Testis (tissue), 3 donors: Measurements from ENCODE around the gene GALNT4. TPM values are rescaled to one million over a fixed set of nuclear protein-coding genes. Genes with fewer than 3 reads are reported as not detected.

Source experiments
- DNase-seq: peaks from one replicate; pipeline ENCODE4 v3.0.0-alpha.2; 2019
- H3K27ac ChIP-seq, 2 donors: fragments of 200-600 bp; sonication (generic); one replicate each; pipeline ENCODE4 v1.5.1; 2019
- H3K27me3 ChIP-seq: fragments of 200-600 bp; sonication (generic); one replicate; pipeline ENCODE4 v1.5.1; 2019
- H3K36me3 ChIP-seq: fragments of 200-600 bp; sonication (generic); one replicate; pipeline ENCODE4 v1.5.1; 2017; ENCODE audit warnings: low read depth; ENCODE audit errors: missing control alignments
- H3K4me1 ChIP-seq: fragments of 200-600 bp; sonication (generic); one replicate; pipeline ENCODE4 v1.5.1; 2019
- H3K4me3 ChIP-seq, 2 donors: fragments of 200-600 bp; sonication (generic); one replicate each; pipeline ENCODE4 v1.5.1; 2017 to 2019
- H3K9me3 ChIP-seq: fragments of 200-600 bp; sonication (generic); one replicate; pipeline ENCODE4 v1.5.1; 2017
- POLR2A ChIP-seq: fragments of 450-650 bp; IDR thresholded peaks from one replicate; pipeline ENCODE4 v1.6.1; 2017; ENCODE audit warnings: antibody characterized with exemption, mild to moderate bottlenecking, moderate library complexity
- WGBS, 2 donors: methylation state at CpG; one replicate each; pipeline ENCODE4 v1.1.5; 2018; 5-methylcytosine and 5-hydroxymethylcytosine counted together
- intact Hi-C: fragments of 100-400 bp; cut with DNase I; formaldehyde crosslinking; loops from one replicate; pipeline ENCODE4 v1.15.1; 2023; ENCODE audit warnings: low total_unique reads
- polyA plus RNA-seq: library from polyadenylated mRNA; stranded (reverse); fragments of 350-450 nt; fragmentation: Illumina TruSeq; extraction: RNeasy Lipid Tissue Mini Kit (QIAGEN cat#74804); gene quantifications from one replicate; pipeline ENCODE4 v1.2.3, GENCODE V29; 2014; ENCODE audit warnings: low read depth, low replicate concordance; ENCODE audit not compliant: insufficient read depth
- total RNA-seq, 2 donors: library from RNA; depleted of rRNA; stranded (reverse); fragments of >200 nt; gene quantifications; one replicate each; pipeline ENCODE4 v1.2.3, GENCODE V29; 2016
- TF ChIP-seq, protein P1 (sequence below), 3 experiments: fragments of 450-650 bp in 2 of 3; fragments of 200-600 bp in 1 of 3; sonication (generic) in 1 of 3; IDR thresholded peaks; one replicate each; pipeline ENCODE4 v1.5.1; 2016 to 2019; ENCODE audit warnings: antibody characterized with exemption in 3 of 3, mild to moderate bottlenecking in 2 of 3, moderate library complexity in 1 of 3

GALNT4 gene
- total and polyA plus RNA-seq, 3 donors from 2014 or later: 1.8 to 4.3 (median 3.4) TPM

DNA sequence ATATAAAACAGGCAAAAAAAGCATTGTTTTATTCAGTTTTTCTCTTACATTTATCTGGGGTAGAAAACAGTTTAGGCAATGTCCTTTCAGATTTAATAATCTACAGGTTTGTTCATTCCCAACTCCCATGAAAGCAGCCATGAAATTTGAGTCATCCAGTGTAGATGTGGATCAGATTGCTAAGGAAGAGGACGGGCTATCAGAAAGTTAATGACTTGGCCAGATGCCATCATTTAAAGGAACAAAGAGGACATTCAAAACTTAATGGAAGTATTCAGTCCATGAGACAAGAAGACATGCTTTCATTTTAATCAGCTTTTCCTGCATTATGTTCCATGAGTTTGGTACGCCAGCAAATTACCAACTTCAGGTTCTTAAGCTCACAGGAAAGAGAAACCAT lies 32.4 kb upstream of the GALNT4 start:
- no peak overlapping the region for H3K4me3 ChIP-seq
- no peaks in the 10 kb centered on the region for H3K4me1 ChIP-seq
- no peaks in the 10 kb centered on the region for H3K27me3 ChIP-seq
- intact Hi-C loops: no loop called here
- no peaks in the 10 kb centered on the region for H3K9me3 ChIP-seq
- 46 to 49% methylated on average over 2 of the region's 2 CpGs for WGBS, 2 donors
- DNase-seq: no peak
- H3K36me3 ChIP-seq: no peaks in the 10 kb centered on the region
- no peak overlapping the region for H3K27ac ChIP-seq
- TF ChIP-seq, protein P1, sequence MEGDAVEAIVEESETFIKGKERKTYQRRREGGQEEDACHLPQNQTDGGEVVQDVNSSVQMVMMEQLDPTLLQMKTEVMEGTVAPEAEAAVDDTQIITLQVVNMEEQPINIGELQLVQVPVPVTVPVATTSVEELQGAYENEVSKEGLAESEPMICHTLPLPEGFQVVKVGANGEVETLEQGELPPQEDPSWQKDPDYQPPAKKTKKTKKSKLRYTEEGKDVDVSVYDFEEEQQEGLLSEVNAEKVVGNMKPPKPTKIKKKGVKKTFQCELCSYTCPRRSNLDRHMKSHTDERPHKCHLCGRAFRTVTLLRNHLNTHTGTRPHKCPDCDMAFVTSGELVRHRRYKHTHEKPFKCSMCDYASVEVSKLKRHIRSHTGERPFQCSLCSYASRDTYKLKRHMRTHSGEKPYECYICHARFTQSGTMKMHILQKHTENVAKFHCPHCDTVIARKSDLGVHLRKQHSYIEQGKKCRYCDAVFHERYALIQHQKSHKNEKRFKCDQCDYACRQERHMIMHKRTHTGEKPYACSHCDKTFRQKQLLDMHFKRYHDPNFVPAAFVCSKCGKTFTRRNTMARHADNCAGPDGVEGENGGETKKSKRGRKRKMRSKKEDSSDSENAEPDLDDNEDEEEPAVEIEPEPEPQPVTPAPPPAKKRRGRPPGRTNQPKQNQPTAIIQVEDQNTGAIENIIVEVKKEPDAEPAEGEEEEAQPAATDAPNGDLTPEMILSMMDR (IDR thresholded peaks at IDR 0.05): no peak
- no peak for TF ChIP-seq POLR2A

DNA sequence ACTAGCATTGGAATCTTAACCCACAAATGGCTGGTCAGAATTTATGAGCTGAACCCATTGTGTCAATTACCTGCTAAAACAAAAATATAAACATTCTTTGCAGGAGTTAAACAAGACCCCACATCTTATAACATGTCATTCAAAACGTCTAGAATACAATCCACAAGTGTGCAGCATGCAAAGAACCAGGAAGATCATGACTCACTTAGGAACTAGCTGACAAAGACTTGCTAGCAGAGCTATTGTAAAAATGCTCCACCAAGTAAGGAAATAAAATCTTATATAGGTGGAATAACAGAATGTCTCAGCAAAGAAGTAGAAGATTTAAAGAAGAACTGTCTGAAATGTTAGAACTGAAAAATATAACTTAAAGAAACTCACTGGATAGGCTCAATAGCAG lies 27.8 kb upstream of the GALNT4 start:
- no peak overlapping the region for H3K4me3 ChIP-seq
- intact Hi-C loops: no loop called here
- H3K27me3 ChIP-seq: no peaks in the 10 kb centered on the region
- 49 to 53% methylated on average over 1 of the region's 1 CpG for WGBS, 2 donors
- no peak for DNase-seq
- TF ChIP-seq, protein P1 (IDR thresholded peaks at IDR 0.05): no peak
- TF ChIP-seq POLR2A: no peak
- no peaks in the 10 kb centered on the region for H3K4me1 ChIP-seq
- H3K9me3 ChIP-seq: no peaks in the 10 kb centered on the region
- no peak overlapping the region for H3K27ac ChIP-seq
- H3K36me3 ChIP-seq: no peaks in the 10 kb centered on the region

DNA sequence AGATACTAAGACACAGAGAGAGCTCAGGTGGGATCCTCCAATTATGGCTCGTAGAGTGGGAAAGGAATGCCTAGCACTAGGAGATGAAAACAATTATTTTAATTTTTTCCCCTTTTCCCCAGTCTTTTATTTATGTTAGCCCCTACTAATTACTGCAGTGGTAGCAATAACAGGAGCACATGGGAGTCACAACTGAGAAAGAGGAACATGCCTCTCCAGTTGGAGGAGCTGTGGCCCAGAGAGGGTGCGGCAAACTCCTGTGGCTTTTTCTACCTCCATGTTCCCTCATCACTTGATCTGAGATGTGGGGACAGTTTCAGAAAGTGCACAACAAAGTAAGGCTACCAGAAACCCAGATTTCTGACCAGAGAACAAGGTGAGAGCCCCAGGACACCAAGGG lies 27.2 kb upstream of the GALNT4 start:
- intact Hi-C loops: no loop called here
- DNase-seq: no peak
- 94 to 95% methylated on average over 2 of the region's 2 CpGs for WGBS, 2 donors
- no peak overlapping the region for H3K27ac ChIP-seq
- no peaks in the 10 kb centered on the region for H3K4me1 ChIP-seq
- H3K27me3 ChIP-seq: no peaks in the 10 kb centered on the region
- H3K4me3 ChIP-seq: no peak overlapping the region
- no peaks in the 10 kb centered on the region for H3K36me3 ChIP-seq
- H3K9me3 ChIP-seq: no peaks in the 10 kb centered on the region
- TF ChIP-seq, protein P1 (IDR thresholded peaks at IDR 0.05): no peak
- TF ChIP-seq POLR2A: no peak

DNA sequence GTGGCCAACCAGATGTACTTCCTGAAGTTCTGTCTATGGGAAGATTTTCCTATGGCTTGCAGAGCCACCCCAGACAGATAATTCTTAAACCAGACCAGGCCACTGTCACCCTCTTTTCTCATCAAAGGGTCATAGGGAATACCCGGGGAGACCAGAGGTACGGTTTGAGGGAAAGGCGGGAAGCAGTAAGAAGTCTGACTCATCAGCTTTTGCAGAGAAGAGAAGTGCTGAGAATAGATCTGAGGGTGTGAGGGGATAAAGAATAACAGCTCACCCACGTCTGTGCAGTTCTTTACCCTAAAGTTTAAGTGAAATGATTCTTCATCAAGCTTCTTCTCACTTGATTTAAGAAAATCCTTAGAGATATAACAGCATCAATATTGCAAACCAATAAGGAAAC lies 22.5 kb upstream of the GALNT4 start:
- 78 to 93% methylated on average over 4 of the region's 4 CpGs for WGBS, 2 donors
- no peaks in the 10 kb centered on the region for H3K9me3 ChIP-seq
- H3K27ac ChIP-seq: no peak overlapping the region
- H3K4me3 ChIP-seq: no peak overlapping the region
- TF ChIP-seq, protein P1 (IDR thresholded peaks at IDR 0.05): no peak
- no peaks in the 10 kb centered on the region for H3K27me3 ChIP-seq
- intact Hi-C loops: no loop called here
- H3K36me3 ChIP-seq: no peaks in the 10 kb centered on the region
- peaks cover 15% of the 10 kb centered on the region for H3K4me1 ChIP-seq
- DNase-seq: no peak

DNA sequence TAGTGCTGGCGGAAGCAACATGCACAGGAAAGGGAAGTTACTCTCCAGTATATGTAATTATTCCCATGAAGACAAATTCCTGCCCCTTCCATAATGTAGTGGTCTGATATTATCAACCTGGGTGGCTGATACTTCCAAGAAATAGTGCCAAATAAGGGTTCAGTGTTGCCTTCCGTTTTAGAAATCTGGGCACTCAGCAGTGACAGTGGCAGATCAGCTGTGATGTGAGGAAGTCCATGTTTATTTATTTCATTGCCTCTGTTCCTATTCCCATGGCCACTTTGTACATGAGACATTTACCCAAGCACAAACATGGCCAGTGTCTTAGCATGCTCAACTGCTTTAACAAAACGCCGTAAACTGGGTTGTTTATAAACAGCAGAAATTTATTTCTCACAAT lies 21.6 kb upstream of the GALNT4 start:
- DNase-seq: no peak

More for the DNA sequence above, 21.6 kb upstream of the GALNT4 start:
- no peak overlapping the region for H3K27ac ChIP-seq
- no peaks in the 10 kb centered on the region for H3K27me3 ChIP-seq
- no peaks in the 10 kb centered on the region for H3K36me3 ChIP-seq
- TF ChIP-seq, protein P1 (IDR thresholded peaks at IDR 0.05): no peak
- TF ChIP-seq POLR2A: no peak
- no peaks in the 10 kb centered on the region for H3K9me3 ChIP-seq
- intact Hi-C loops: no loop called here
- WGBS, 2 donors: 82 to 91% methylated on average over 4 of the region's 4 CpGs
- no peak overlapping the region for H3K4me3 ChIP-seq
- H3K4me1 ChIP-seq: peaks cover 15% of the 10 kb centered on the region
